Fibroblast of skin of abdomen (primary cell): ENCODE results near the gene RASAL2.

ENCODE experiments used
- DNase-seq: peaks from one replicate; pipeline ENCODE4 v3.0.0-alpha.2; 2013

Gene RASAL2

GRCh38 chr1:178407215-178407614 is 313.3 kb downstream of the RASAL2 start:
- DNase-seq = no peak

- peak; percentile 8 for DNase-seq
Measured at GRCh38 chr1:178407655-178408054, 313.8 kb downstream of the RASAL2 start.

GRCh38 chr1:178408871-178409270 is 315.0 kb downstream of the RASAL2 start:
- DNase-seq = peak; percentile 8

- no peak for DNase-seq
Measured at GRCh38 chr1:178409541-178409940, 315.6 kb downstream of the RASAL2 start.

GRCh38 chr1:178411756-178412399 is 318.0 kb downstream of the RASAL2 start:
- no peak for DNase-seq

GRCh38 chr1:178412400-178412770 is 318.5 kb downstream of the RASAL2 start:
- no peak for DNase-seq

GRCh38 chr1:178417858-178418257 is 324.0 kb downstream of the RASAL2 start:
- DNase-seq = peak; percentile 79

- no peak for DNase-seq
Measured at GRCh38 chr1:178418284-178418955, 324.5 kb downstream of the RASAL2 start.

- DNase-seq = peak; percentile 10
Measured at GRCh38 chr1:178434360-178434759, 340.5 kb downstream of the RASAL2 start.

- no peak for DNase-seq
Measured at GRCh38 chr1:178434899-178435435, 341.1 kb downstream of the RASAL2 start.

- no peak for DNase-seq
Measured at GRCh38 chr1:178436899-178437298, 343.0 kb downstream of the RASAL2 start.

- no peak for DNase-seq
Measured at GRCh38 chr1:178438432-178438831, 344.5 kb downstream of the RASAL2 start.

- DNase-seq = no peak
Measured at GRCh38 chr1:178442925-178443324, 349.0 kb downstream of the RASAL2 start.

GRCh38 chr1:178450871-178451270 is 357.0 kb downstream of the RASAL2 start:
- DNase-seq = no peak

- DNase-seq = peak; percentile 55
Measured at GRCh38 chr1:178451529-178451928, 357.6 kb downstream of the RASAL2 start.

GRCh38 chr1:178452013-178452412 is 358.1 kb downstream of the RASAL2 start:
- DNase-seq = no peak

GRCh38 chr1:178456472-178456871 is 362.6 kb downstream of the RASAL2 start:
- no peak for DNase-seq

- no peak for DNase-seq
Measured at GRCh38 chr1:178457651-178458050, 363.7 kb downstream of the RASAL2 start.

GRCh38 chr1:178458203-178458602 is 364.3 kb downstream of the RASAL2 start:
- DNase-seq = no peak

- DNase-seq = no peak
Measured at GRCh38 chr1:178461104-178461503, 367.2 kb downstream of the RASAL2 start.

GRCh38 chr1:178461701-178462100 is 367.8 kb downstream of the RASAL2 start:
- DNase-seq = no peak

- DNase-seq = no peak
Measured at GRCh38 chr1:178464141-178464540, 370.2 kb downstream of the RASAL2 start.

GRCh38 chr1:178464566-178464965 is 370.7 kb downstream of the RASAL2 start:
- no peak for DNase-seq

GRCh38 chr1:178465011-178465410 is 371.1 kb downstream of the RASAL2 start:
- DNase-seq = peak; percentile 73
